GM13977 (cell line): Measurements from ENCODE around the gene SEC16A.

ENCODE experiments used
- DNase-seq: peaks from one replicate; pipeline ENCODE4 v3.0.0; 2012; ENCODE audit warnings: low spot score
- in situ Hi-C: fragments of 300-500 bp; cut with MboI; formaldehyde crosslinking; loops from one replicate; pipeline ENCODE4 v1.12.0; 2022; ENCODE audit warnings: low sequenced_read_pairs, low pct_unique_long_range_greater_than_20kb, mixed read lengths, inconsistent platforms; ENCODE audit not compliant: unreplicated experiment
- TF ChIP-seq, protein P1 (sequence below): IDR thresholded peaks from 2 replicates; pipeline ENCODE4 v1.5.1; 2012; ENCODE audit warnings: mild to moderate bottlenecking, control low read depth; ENCODE audit not compliant: insufficient read depth; ENCODE audit errors: extremely low read depth, missing control alignments

SEC16A gene

DNA sequence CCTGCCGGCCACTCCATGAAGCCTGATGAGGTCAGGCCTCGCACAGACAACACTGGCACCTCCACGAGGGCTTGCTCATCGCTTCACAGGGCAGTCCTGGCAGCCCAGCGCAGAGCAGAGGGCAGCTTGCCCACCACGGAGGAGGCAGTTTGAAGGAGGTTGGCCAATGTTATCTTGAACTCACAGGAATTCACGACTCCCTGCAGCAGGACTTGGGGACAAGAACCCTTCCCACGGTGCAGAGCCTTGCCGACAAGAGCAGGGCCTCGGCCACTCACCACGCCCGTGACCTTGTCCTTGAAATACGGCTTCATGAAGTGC lies 87.9 kb downstream of the SEC16A start:
- TF ChIP-seq, protein P1, sequence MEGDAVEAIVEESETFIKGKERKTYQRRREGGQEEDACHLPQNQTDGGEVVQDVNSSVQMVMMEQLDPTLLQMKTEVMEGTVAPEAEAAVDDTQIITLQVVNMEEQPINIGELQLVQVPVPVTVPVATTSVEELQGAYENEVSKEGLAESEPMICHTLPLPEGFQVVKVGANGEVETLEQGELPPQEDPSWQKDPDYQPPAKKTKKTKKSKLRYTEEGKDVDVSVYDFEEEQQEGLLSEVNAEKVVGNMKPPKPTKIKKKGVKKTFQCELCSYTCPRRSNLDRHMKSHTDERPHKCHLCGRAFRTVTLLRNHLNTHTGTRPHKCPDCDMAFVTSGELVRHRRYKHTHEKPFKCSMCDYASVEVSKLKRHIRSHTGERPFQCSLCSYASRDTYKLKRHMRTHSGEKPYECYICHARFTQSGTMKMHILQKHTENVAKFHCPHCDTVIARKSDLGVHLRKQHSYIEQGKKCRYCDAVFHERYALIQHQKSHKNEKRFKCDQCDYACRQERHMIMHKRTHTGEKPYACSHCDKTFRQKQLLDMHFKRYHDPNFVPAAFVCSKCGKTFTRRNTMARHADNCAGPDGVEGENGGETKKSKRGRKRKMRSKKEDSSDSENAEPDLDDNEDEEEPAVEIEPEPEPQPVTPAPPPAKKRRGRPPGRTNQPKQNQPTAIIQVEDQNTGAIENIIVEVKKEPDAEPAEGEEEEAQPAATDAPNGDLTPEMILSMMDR = no peak
- in situ Hi-C loops = no loop called here
- no peak for DNase-seq

DNA sequence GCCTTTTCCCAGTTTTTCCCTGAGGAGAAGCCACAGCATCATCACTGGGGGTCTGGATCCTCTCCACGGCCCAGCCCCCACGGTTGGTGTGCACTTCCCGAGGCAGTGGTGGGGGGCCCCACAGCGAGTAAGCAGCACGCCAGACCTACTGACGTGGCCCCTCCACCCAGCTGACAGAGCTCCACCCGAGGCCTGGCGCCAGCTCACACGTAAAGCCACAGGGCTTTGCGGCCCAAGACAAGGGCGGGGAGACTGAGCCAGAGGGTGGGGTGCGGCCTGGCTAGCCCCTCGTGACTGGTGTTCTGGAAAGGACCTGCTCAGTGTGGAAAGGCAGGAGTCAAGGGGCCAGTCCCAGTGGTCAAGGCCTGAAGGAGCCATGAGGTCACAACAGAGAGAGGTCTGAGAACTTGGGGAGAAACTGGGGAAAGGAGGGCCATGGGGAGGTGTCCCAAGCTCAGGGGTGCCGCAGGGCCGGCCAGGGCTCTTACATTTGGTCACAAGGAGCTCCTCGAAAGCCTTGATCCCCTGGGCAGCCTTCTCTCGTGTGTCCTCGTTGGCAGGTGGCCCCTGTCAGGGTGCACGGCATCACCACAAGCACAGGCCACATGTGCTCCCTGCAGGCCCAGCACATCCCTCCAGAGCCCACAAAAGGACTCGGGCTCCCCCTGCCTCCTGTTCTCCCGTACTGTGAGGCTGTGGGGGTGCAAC lies 88.4 kb downstream of the SEC16A start:
- in situ Hi-C loops = no loop called here
- DNase-seq = no peak
- TF ChIP-seq, protein P1 = no peak

DNA sequence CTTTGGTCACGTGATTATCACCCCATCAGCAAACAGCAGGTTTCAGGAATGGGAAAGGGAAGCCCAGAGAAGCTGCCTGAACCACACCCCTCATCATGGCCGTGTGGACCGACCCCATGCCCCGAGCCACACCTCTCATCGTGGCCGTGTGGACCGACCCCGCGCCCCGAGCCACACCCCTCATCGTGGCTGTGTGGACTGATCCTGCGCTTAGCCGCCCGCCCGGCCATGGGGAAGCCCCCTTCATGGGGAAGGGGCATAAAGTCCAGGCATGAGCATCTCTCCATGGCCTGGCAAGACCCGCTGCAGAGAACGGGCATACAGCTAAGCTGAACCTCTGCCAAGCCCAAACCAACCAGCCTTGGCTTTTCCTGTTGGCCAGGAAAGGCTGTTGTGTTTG lies 89.3 kb downstream of the SEC16A start:
- in situ Hi-C loops = no loop called here
- TF ChIP-seq, protein P1 = no peak
- no peak for DNase-seq

DNA sequence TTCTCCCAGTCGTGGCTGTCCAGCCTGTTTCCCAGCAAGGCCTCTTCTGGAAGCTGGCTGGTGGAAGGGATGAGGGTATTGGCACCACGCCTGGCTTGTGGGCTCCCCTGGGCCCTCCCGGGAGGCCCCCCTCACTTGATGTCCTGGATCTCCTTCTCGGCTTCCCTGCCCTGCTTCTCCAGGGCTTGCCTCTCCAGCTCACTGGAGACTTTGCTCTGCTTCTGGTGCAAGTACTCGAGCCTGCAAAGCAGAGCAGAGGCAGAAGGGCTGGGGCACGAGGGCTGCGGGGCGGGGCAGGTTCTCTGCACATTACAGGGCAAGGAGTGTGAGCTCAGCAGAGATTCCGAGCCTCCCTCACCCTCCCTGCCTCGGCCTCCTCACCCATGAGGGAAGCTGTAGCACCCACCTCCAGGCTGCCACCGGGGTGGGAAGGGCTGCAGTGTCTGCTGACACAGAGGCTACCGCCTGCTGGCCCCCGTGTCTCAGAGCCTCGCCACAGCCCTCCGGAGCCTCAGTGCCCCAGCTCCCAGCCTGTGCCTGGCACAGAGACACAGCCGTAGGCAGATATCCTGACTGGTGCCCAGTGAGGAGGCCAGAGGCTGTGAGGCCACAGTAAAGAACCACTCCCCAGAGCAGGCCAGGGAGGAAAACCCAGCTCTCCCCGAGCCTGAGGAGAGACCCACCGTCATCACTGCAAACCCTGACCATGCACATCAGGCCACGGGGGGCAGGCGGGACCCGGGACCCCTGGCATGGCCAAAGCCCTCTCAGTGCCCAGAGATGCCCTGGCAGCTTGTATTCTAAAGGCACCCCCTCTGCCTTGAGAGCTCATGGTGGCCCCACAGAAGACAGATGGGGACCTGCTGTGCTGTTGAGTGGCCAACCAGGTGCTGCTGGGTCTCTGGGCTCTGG lies 90.0 kb downstream of the SEC16A start:
- in situ Hi-C loops = no loop called here
- no peak for DNase-seq
- TF ChIP-seq, protein P1 = no peak

DNA sequence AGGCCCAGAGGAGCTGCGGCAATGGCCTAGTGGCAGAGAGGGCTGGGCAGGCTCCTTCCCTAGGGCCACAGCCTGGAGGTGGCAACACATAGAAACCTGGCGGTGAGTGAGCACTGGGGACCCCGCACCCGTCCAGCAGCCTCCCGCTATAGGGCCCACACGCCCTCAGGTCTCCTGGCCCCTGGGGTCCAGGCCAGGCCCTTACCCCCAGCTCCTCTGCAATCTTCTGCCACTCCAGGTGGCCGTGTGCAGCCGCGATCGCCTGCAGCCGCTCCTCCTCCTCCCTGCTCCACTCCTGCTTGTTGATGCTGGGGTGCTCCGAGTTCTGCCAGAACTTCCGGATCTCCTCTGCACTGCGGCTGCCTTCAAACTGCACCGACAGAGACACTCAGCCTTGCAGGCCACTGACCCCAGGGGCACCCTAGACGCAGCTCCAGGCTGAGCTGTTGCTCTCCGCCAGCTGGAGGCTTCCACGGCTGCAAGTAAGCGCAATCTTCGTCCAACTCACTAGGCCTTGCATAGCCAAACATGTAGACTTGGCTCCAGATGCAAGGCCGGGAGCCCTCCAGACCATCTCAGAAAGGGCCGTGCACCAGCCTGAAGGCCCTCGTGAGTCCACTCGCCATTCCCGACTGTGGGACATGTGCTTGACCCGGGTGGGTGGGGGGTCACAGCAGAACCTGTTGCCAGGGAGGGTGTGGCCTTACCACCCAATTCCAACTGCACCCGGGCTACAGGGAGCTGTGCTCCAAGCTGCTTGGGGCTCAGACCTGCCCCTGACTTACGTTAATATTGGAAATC lies 90.9 kb downstream of the SEC16A start:
- DNase-seq = no peak
- in situ Hi-C loops = no loop called here

More for the DNA sequence above, 90.9 kb downstream of the SEC16A start:
- TF ChIP-seq, protein P1 = no peak
